HPDE6-E6E7 (cell line): Measurements from ENCODE around the gene DDX20.
A peak's percentile ranks its signal among the peaks of the same experiment; 100 is the strongest.

Experiments
- DNase-seq: peaks from one replicate; pipeline ENCODE4 v3.0.0; 2011; ENCODE audit warnings: missing footprints; ENCODE audit errors: extremely low spot score

The DDX20 gene

DNA sequence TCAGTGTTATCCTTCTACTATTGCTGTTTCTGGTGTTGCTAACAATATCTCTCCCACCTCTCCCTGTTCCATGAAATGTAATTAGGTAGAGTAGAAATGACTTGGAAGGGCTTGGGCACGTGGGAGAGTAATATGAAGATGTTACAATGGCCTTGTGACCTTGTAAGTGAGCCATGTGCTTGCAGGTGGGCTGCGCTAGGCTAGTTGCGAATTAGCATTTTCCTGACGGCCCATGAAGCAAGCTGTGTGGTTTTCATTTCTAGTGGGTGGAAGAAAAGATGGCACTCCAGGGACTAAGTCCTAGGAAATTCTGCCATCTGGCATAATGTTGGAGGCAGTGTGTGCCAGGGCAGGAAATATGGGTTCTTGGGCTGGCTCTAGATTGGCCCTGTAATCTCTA, 7.8 kb upstream of the DDX20 start:
- no peak for DNase-seq

DNA sequence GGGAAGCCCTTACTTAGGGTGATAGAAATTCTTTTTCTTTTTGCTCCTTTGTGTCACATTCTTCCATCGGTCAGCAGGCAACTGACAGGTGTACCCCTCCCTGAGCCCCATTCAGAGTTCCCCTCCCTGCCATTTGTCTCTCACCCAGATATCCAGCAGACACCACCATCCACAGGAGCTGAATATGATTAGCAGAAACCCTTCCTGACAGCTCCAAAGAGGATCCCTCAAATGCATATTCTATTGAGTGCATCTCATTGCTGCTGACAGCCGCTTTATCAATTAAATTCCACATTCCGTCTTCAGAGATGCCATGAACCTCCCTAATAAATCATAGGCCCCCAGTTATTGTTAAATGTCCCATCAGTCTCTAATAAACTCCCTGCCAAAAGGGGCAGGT, 6.1 kb upstream of the DDX20 start:
- no peak for DNase-seq

DNA sequence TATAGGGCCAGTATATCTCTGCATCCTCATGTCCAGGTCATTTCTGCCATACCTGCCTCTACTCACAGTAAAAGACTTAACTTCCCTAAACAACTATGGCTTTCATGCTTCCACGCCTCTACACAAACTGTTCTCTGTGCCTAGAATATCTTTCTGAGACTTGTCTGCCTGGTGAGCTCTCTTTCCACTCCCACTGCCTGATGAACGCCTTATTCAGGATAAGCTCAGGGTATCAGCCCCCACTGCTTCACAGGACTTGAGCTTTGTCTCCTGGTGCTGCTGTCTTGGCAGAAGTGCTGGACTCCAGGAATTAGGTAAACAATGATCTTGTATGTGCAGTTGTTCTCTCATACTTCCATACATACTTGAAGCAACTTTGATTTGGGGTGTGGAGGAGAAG, 4.8 kb upstream of the DDX20 start:
- no peak for DNase-seq

DNA sequence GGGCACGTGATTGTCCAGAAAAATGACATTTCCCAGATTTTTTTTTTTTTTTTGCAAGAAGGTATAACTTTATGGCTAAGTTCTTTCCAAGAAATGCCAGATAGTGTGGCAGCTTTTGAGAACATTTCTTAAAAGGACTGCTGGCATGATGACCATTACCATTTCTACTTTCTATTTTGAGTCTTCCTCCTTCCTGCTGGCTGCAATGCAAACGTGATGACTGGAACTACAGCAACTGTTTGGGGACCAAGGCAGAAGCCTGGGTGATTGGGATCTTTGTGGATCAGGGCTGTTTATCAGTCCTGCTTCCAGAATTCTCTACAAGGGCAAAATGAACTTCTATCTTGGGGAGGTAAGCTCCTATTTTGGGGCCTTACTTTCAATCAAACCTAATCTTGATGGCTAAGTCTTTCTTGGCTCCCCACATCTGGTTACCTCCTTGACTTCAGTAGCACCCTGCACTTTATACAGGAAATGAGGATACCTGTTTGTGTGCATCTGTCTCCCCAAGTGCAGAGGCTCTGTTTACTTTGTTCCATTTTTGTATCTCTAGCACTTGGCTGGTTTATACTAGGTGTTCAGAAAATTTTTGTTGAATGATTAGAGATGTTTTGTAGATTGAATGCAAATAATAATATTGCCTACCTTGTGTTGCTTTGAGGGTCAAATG, 3.7 kb upstream of the DDX20 start:
- DNase-seq: no peak

DNA sequence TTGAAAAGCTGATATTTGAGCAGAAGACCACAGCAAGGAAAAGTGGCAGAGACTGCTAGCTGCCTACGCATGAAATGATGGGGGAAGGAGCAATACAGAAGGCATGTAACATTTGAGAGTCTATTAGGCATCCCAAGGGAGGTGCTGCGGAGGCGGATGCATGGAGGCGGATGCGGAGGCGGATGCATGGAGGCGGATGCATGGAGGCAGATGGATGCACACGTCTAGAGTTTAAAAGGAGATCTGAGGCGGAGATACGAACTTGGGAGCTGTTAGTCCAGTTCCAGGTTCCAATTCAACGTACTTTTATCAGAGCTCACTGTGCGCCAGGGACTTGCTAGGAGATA, 744 bp upstream of the DDX20 start:
- peak; percentile 29 for DNase-seq

DNA sequence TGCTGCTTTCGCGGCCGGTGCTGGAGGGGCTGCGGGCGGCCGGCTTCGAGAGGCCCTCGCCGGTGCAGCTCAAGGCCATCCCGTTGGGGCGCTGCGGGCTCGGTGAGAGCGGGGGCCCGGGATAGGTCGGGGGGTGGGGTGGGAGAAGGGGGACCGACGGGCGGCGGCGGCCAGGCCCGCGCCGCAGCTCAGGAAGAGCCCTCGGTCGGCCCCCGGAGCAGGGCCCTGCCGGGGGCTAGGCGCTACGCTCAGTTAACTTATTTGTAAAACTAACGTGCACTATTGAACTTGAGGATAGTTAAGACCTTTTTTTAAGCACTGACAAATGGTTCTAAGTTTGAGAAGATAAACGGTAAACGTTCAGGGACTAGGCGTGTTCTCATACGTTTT, 418 bp downstream of the DDX20 start:
- no peak for DNase-seq

DNA sequence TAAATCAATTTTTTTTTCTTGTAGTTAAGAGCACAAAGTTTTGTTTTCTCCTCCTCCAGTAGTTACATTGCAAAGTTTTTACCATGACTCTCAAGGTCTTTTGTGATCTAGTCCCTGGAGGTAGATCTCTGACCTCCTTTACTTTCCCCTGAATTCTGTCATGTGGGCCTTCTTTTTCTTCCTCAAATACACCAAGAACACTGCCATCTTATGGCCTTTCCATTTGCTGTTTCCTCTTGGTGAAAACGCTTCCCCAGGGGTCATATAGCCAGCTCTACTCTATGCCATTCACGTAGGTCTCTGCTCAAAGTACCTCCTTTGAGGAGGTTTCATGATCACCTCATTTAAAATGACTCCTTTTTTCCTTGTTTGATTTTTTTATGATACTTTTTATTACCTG, 2.7 kb downstream of the DDX20 start:
- DNase-seq: no peak

DNA sequence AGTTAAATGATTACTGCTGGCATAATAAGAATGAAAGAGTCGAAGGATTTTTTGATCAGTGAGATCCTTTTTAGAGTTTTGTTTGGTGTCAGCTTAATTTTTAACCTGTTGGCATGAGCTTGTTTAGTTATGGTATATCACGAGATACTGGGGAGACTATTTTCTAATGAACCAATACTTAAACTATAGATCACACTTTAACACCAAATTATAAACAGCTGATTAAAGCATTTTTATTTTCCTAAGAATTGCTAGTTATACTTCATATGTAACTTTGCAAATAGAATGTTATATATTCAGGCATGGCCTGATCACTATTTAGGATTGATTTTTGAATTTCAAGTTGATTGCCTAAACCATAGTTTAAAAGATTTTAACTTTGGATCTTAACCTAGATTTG, 6.0 kb downstream of the DDX20 start:
- no peak for DNase-seq

DNA sequence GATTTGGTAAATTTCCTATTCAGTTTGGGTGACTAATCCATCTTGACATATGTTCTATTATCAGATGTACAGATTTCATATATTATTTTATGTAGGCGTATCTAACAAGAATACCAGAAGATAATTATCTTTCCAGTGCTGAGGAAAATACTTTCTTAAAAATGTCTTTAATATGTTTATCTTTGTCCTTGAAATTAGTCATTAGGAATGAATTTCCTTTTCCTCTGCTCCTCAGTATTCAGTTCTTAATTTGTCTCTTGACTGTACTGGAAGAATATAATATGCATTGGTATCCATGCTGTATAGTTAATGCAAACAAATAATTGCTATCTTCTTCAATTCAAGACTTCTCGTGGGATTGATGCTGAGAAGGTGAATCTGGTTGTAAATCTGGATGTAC, 6.6 kb downstream of the DDX20 start:
- no peak for DNase-seq

DNA sequence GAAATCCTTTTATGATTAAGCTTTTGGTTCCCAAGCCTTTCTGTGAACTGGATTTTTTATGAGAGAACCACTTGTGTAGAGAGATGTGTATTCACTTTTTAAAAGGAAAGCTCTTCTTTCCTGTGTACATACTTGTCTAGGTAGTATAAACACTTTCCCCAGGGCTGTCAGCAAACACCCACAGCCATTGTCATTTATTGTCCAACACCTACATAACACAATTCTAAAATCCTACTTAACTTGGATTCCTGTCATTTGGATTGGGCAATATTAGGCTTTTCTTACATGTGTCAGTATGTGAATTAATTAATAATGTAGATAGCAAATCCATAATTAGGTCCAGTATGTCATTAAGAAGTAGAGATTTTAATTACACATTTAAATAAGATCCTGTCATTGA, 12.3 kb downstream of the DDX20 start:
- DNase-seq: no peak

DNA sequence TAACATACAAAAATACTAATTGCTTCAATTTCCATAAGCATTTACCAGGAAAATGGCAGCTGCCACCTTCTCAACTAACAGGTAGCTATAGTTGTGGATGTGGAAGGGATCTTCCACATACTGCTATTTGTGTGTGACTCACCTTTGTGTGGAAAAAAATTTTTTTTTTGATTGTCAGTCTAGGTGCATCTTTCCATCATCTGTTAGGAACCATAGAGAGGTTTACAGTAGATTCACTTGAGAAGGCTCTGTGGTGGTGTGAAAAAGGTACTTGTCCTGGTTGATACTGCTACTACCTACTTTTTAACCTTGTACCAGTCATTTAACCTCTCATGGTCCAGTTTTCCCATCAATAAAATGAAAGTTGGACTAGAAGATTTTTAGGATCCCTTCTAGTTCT, 12.9 kb downstream of the DDX20 start:
- DNase-seq: no peak

DNA sequence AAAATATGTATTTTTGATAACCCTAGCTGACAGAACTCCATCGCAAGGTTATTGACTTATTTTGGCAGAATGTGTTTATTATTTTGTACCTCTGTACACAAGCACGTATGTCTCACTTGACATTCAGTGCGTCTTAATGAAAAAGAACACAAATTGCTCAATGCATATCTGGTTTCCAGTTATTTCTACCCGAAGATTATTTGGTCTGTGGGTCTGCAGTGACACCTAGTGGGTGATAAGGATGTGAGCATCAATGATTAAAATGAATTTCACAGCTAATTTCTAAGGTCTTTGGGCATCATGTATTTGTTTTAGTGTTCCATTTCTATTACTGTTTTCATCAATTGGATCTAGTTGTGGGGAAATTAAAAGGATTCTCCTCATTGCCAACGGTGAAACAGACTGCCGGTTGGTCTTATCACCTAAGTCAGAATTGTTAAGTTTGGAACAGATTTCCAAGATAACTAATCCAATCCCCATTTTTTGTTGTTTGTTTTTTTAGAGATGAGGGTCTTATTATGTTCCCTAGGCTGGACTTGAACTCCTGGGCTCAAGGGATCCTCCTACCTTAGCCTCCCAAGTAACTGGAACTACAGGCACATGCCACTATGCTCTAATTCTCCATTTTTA, 13.9 kb downstream of the DDX20 start:
- peak; percentile 40 for DNase-seq

DNA sequence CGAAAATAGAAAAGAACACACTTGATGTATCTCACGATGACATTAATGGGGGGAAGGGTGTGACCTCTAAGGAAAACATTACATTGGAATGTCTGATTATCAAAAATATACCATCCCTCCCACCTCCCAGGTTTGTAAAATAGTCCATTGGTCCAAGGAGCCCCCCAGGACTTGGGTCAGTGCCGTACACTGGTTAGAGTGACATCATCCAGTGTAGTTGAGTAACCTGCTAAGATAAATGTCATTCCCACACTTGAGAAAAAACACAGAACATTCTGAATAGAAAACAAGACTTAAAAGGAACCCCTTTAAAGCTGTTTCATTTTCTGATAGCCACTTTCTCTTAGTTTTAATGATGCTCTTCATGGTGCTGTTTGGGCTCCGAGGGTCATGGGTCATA, 15.2 kb downstream of the DDX20 start:
- no peak for DNase-seq

DNA sequence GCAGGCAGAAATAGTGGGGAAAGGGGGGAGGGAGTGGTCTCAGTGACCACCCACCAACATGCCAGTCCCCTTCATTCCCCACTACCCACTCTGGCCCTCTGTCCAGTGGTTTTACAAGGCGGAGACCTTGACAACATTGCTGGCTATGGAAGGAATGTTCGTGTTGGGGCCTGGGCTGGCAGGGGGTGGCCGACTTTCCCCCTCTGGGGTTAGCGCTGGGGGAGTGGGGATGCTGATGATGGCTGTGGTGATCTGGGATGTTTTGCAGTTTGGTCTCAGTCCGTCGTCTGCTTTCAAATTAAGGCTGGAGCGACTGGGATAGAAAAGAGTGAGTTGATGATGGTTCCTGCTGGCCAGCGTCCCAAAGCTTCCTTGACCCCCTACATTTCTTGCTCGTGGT, 20.3 kb downstream of the DDX20 start:
- DNase-seq: no peak

DNA sequence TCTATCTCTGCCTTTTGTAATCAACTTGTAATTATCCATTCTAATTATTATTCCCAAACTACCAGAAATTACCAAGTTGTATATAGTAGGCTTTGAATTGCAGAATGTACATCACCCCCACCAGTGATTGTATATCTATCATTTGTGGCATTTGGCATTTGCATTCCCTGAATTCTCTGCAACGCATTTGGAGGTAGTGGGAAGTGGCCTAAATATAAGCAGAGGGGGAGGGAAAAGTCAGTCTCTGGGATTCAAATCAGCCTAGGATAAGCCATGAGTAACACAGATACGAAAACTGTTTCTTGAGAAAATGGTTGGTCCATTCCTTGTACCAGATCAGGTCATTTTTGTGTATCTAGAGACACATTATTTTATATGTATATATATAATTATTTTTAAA, 20.7 kb downstream of the DDX20 start:
- DNase-seq: no peak

DNA sequence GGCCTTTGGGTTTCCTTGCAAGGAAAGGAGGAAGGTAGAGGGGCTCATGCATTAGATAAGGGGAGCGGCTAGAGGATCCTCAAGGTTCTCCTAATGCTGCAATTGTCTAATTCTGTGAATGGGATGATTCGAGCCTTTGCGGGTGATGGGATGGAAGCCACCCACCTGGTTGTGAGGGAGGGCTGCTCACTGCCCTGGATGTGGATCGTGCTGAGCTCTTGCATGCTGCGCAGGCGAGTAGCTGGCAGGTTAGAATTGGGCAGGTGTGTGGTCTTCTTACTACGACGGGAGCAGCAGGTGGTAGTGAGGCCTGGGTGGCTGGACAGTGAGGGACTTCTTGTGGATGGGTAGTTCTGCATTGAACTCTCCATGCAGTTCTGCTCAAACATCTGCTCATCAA, 21.2 kb downstream of the DDX20 start:
- DNase-seq: no peak

DNA sequence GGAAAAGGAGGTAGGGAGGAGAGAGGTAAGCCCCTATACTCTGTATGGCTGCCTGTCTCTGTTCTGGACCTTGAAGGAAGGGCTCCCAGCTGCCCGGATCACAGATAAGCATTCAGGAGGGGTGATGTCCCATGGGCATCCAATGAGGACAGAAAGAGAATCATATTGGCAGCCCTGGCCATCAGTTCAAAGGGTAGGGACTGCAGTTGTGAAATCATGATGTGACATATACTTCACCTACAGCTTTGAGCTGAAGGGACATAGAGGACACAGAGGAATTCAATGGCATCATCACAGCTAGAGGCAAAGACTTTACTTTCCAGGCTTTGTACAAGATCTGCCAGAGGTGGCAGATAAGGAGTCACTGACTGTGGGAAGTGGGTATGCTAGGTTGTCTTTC, 21.6 kb downstream of the DDX20 start:
- no peak for DNase-seq

DNA sequence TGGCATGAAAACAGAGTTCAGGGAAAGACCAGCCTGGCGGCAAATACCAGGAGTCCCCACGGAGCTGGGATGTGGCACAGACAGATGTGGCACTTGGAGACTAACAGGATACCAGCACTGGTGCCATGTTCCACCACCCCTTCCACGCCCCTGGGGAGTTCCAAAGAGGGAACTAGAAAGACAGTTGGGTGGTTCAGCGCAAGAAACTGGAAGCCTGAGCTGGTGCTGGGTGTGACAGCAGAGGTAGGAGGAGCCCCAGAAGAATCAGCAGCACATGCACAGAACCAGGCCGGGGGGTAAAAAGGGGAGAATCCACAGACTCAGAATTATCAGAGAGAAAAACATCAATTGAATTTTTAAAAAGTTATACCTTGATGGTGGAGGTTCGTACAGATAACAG, 22.4 kb downstream of the DDX20 start:
- DNase-seq: no peak

DNA sequence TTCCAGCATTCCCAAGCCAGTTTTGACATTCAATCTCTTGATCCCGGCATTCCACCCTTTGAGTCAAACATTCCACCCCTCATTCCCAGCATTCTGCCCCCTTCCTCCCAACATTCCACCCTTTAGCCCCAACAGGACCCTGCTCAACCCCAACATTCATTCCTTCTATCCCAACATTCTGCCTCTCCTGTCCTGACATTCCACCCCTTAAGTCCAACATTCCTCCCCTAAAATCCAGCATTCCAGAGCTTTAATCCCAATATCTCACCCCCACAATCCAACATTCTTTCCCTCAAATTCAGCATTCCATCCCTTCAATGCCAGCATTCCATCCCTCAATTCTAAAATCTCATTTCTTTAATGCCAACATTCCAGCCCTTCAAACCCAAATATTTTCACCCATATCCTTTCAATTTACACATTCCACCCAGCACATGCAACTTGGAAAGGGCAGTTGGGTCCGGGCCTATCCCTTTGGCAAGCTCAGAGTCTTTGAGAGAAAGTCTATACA, 22.9 kb downstream of the DDX20 start:
- DNase-seq: no peak

DNA sequence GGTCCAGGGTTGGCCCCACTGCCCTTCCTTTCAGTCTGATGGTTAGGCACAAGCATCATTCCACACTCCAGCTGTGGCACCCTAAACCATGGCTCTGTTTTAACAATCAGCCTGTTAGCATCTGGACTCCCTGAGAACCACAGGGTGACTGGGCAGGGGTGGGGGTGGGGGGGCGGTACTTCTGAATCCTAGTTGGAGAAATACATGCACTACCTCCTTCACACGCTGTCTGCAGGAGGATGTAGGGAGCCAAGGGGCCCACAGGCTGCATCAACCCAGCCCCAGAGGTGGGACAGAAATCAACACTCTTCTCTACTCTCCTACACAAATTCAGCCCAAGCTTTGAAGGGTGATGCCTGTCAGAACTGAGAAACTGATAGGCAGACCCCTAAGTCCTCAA, 23.8 kb downstream of the DDX20 start:
- DNase-seq: no peak

DNA sequence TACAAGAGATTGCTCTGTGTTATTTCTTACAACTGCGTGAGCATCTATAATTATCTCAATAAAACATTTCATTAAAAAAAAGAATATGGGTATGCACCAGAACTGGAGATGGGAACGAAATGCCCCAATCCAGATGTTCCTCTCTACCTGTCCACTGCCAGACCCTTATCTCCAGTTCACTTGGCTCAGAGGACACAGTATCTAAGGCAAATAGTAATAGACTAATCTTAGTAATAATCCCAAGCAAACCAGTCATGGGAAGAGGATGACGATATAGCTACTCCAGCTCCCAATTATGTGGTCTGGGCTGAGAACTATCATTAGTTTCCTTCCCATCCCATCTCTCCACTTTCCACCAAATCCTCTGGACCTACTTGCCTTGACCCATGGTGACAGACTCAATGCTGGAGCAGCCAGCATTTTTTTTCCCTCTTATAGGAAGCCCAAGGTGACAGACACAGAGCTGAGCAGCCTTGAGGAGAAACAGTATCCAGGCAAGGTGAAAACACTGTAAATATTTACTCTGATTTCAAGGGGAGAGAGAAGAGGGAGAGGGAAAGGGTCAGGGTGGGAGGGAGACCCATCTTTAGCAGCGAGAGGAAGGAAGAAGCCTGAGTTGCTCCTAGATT, 28.7 kb downstream of the DDX20 start:
- no peak for DNase-seq

DNA sequence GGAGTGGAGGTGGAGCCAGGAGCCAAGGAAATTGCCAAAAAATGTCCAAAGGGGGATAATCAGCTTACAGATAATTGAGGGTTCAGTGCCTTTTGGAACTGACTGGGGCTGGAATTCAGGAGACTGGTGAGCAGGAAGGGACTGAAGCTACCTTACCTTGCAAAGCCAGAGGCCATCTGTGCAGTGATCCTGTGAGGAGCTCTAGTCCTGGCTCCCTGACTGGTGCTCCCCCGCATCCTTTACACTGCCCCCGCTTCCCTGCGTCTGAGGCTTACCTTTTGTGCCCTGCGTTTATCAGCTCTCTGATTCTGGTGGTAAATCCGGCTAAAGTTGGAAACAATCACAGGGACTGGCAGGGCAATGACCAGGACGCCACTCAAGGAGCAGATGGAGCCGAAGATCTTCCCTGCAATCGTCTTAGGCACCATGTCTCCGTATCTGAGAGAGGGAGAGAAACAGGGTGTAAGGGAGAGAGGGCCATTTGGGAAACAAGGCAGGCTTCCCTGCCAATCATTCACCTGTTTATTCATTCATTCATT, 31.0 kb downstream of the DDX20 start:
- no peak for DNase-seq

DNA sequence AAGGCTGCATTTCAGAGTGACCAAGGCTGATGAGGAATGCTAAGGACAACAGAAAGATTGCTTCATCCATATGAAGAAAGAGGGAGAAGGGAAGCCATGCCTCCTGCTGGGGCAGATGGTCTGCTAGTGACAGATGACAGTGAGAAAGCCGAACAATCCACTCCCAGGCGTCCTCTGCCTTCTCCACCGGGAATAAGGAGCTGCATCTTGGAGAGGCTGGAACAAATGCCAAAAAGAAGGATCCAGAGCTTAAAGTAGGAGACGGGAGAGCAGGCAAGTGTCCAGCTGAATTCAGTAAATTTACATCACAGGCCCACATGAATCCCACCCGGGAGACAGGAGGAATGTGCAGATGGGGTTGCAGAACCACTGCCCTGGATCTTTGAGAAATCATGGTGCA, 33.4 kb downstream of the DDX20 start:
- no peak for DNase-seq
